Fibroblast of lung (primary cell): Measurements from ENCODE around the gene ZNF808. TPM values are rescaled to one million over a fixed set of nuclear protein-coding genes. Genes with fewer than 3 reads are reported as not detected.
"Not testable (repeated sequence)": the region's sequence is repeated elsewhere in the genome, so short reads cannot be mapped to it uniquely, and the experiment has no call there.

ENCODE experiments used
- DNase-seq, 2 donors: peaks; one replicate each; pipeline versions ENCODE4 v3.0.0 to v3.0.0-alpha.2; 2010; ENCODE audit warnings: low read depth in 2 of 2
- H2AFZ ChIP-seq: 2 replicates; pipeline ENCODE4 v1.5.1; 2012; ENCODE audit warnings: low read length, control low read depth, inconsistent platforms
- H3K27ac ChIP-seq: 2 replicates; pipeline ENCODE4 v1.5.1; 2011; ENCODE audit warnings: low read length, control low read depth; ENCODE audit not compliant: insufficient read depth
- H3K27me3 ChIP-seq: 2 replicates; pipeline ENCODE4 v1.5.1; 2011; ENCODE audit warnings: mild to moderate bottlenecking, low read length; ENCODE audit not compliant: control insufficient read depth, insufficient read depth
- H3K36me3 ChIP-seq: 2 replicates; pipeline ENCODE4 v1.5.1; 2011; ENCODE audit warnings: low read length; ENCODE audit not compliant: control insufficient read depth, insufficient read depth
- H3K4me1 ChIP-seq: 2 replicates; pipeline ENCODE4 v1.5.1; 2011; ENCODE audit warnings: low read length; ENCODE audit not compliant: control insufficient read depth, insufficient read depth; ENCODE audit errors: extremely low read depth
- H3K4me2 ChIP-seq: 2 replicates; pipeline ENCODE4 v1.5.1; 2011; ENCODE audit warnings: low read length, control low read depth; ENCODE audit not compliant: insufficient read depth; ENCODE audit errors: extremely low read depth
- H3K4me3 ChIP-seq, 4 experiments: fragments of 200-600 bp in 1 of 4; sonication (generic) in 1 of 4; replicated peaks in 1 of 4; 2 replicates each; pipeline ENCODE4 v1.5.1; 2011 to 2016; ENCODE audit warnings: low read length in 4 of 4, low read depth in 3 of 4, mild to moderate bottlenecking in 3 of 4, control low read depth in 2 of 4, inconsistent platforms in 1 of 4, mixed read lengths in 1 of 4; ENCODE audit not compliant: insufficient read depth in 1 of 4; ENCODE audit errors: control extremely low read depth in 1 of 4
- H3K79me2 ChIP-seq: 2 replicates; pipeline ENCODE4 v1.5.1; 2012; ENCODE audit warnings: mild to moderate bottlenecking, low read length, inconsistent platforms; ENCODE audit not compliant: control insufficient read depth, insufficient read depth
- H3K9ac ChIP-seq: 2 replicates; pipeline ENCODE4 v1.5.1; 2011; ENCODE audit warnings: mild to moderate bottlenecking, low read length, control low read depth; ENCODE audit not compliant: insufficient read depth
- H3K9me3 ChIP-seq: 2 replicates; pipeline ENCODE4 v1.5.1; 2012; ENCODE audit warnings: low read depth, low read length; ENCODE audit not compliant: control insufficient read depth, insufficient read depth
- H4K20me1 ChIP-seq: 2 replicates; pipeline ENCODE4 v1.5.1; 2011; ENCODE audit warnings: low read length; ENCODE audit not compliant: control insufficient read depth, insufficient read depth; ENCODE audit errors: extremely low read depth
- CTCF ChIP-seq, 2 donors: IDR thresholded peaks in 1 of 2; conservative IDR thresholded peaks in 1 of 2; 1 replicate in 1 of 2; 2 replicates in 1 of 2; pipeline ENCODE4 v1.5.1; 2011 to 2012; ENCODE audit warnings: low read length in 2 of 2, control low read depth in 1 of 2, inconsistent platforms in 1 of 2, low read depth in 1 of 2, mild to moderate bottlenecking in 1 of 2
- EZH2 ChIP-seq: IDR thresholded peaks from 2 replicates; pipeline ENCODE4 v1.5.1; 2012; ENCODE audit warnings: low read length, control low read depth, mild to moderate bottlenecking; ENCODE audit errors: missing control alignments
- polyA plus RNA-seq, 2 donors: library from polyadenylated mRNA; depleted of rRNA in 1 of 2; stranded (reverse) in 1 of 2; unstranded in 1 of 2; fragments of >200 nt; gene quantifications; 2 replicates each; pipeline ENCODE4 v1.2.1, GENCODE V29; 2011 to 2012; ENCODE audit warnings: missing spikeins in 1 of 2
- total RNA-seq: library from RNA; depleted of rRNA; stranded (reverse); fragments of >200 nt; gene quantifications from 2 replicates; pipeline ENCODE4 v1.2.1, GENCODE V29; 2014

ZNF808 gene
- total and polyA plus RNA-seq, 2 donors (not counting 1 experiment from before 2014, with no cell fraction given), result 6.0 to 23.1 TPM

- Histone ChIP-seq H3K79me2 (no peaks in the 10 kb centered on the region), H3K27ac (no peak overlapping the region), H3K27me3 (no peaks in the 10 kb centered on the region), H4K20me1 (no peaks in the 10 kb centered on the region), H3K9me3 (no peaks in the 10 kb centered on the region), H2AFZ (no peak overlapping the region), H3K36me3 (no peaks in the 10 kb centered on the region), H3K4me2 (no peak overlapping the region), H3K4me3 (no peak overlapping the region), H3K4me1 (no peaks in the 10 kb centered on the region), H3K9ac (no peak overlapping the region)
- TF ChIP-seq CTCF (conservative IDR thresholded peaks at IDR 0.05 in 1 of 2, IDR thresholded peaks at IDR 0.05 in 1 of 2; ENCODE audit: low read depth in 1 of 2, low read length in 2 of 2) (no peak), EZH2 (no peak)
- no peak for DNase-seq
These were observed 11.3 kb upstream of the ZNF808 start for GRCh38 chr19:52516191-52516590.

DNA sequence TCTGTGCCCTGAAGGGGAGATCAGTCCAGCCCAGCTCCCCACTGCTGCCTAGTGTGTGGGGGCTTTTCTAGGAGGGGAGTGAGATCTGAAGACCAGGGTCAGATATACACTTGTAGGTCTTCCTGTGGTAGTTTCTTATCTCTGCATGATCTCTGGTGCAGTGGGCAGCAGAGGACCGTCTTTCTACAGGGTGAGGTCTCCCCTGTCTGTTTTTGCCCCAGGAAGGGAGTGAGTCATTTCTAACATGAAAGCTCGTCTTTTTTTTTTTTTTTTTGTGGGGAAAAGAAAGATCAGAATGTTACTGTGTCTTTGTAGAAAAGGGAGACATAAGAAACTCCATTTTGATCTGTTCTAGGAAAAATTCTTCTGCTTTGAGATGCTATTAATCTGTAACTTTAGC lies 8.8 kb upstream of the ZNF808 start:
- no peak for DNase-seq
- Histone ChIP-seq H3K27me3 (no peaks in the 10 kb centered on the region), H3K4me3 (no peak overlapping the region), H4K20me1 (no peaks in the 10 kb centered on the region), H3K36me3 (no peaks in the 10 kb centered on the region), H3K9ac (no peak overlapping the region), H3K9me3 (no peaks in the 10 kb centered on the region), H3K4me2 (no peak overlapping the region), H3K4me1 (no peaks in the 10 kb centered on the region), H2AFZ (no peak overlapping the region), H3K79me2 (no peaks in the 10 kb centered on the region), H3K27ac (no peak overlapping the region)
- TF ChIP-seq CTCF (conservative IDR thresholded peaks at IDR 0.05 in 1 of 2, IDR thresholded peaks at IDR 0.05 in 1 of 2; ENCODE audit: low read depth in 1 of 2, low read length in 2 of 2), result no peak
- TF ChIP-seq EZH2, result no peak

- not testable (repeated sequence) for DNase-seq, H3K79me2 ChIP-seq, H3K9me3 ChIP-seq, H3K27ac ChIP-seq, H3K4me2 ChIP-seq, H3K4me3 ChIP-seq, H3K36me3 ChIP-seq, H3K9ac ChIP-seq, H4K20me1 ChIP-seq, H2AFZ ChIP-seq, H3K27me3 ChIP-seq, H3K4me1 ChIP-seq
These were observed 8.3 kb upstream of the ZNF808 start for GRCh38 chr19:52519175-52519574.
